SK-N-SH treated with all-trans-retinoic acid at 6 μM for 48 hours (cell line): Measurements from ENCODE around the gene WNT7A.

Source experiments
- ATAC-seq: fragments of 200-7000 bp; cut with Tn5 transposase; 3 replicates; pipeline ENCODE4 v1.9.1; 2020; ENCODE audit warnings: mild to moderate bottlenecking, moderate library complexity
- ARNTL ChIP-seq: fragments of 450-650 bp; formaldehyde crosslinking; IDR thresholded peaks from 2 replicates; pipeline ENCODE4 v1.5.0; 2020; ENCODE audit warnings: low read depth, mild to moderate bottlenecking, moderate library complexity, borderline replicate concordance
- BACH2 ChIP-seq: fragments of 250-450 bp; sonication (Bioruptor Pico); IDR thresholded peaks from 2 replicates; pipeline ENCODE4 v1.9.0; 2021; ENCODE audit warnings: mild to moderate bottlenecking, borderline replicate concordance
- CREB5 ChIP-seq: fragments of 250-450 bp; sonication (Bioruptor Pico); IDR thresholded peaks from 2 replicates; pipeline ENCODE4 v1.5.1; 2020; ENCODE audit warnings: low read depth, mild to moderate bottlenecking, moderate library complexity
- CSDC2 ChIP-seq: fragments of 250-450 bp; sonication (Bioruptor Pico); IDR thresholded peaks from 2 replicates; pipeline ENCODE4 v1.5.0; 2020; ENCODE audit warnings: mild to moderate bottlenecking, moderate library complexity
- CSRNP3 ChIP-seq: fragments of 250-450 bp; sonication (Bioruptor Pico); IDR thresholded peaks from 2 replicates; pipeline ENCODE4 v1.5.1; 2021; ENCODE audit warnings: mild to moderate bottlenecking, moderate library complexity
- ESRRG ChIP-seq: fragments of 250-450 bp; sonication (Bioruptor Pico); IDR thresholded peaks from 2 replicates; pipeline ENCODE4 v1.6.1; 2021; ENCODE audit warnings: mild to moderate bottlenecking
- ISL1 ChIP-seq: fragments of 250-450 bp; sonication (Bioruptor Pico); IDR thresholded peaks from 2 replicates; pipeline ENCODE4 v2.1.2; 2022; ENCODE audit warnings: mild to moderate bottlenecking, moderate library complexity
- OSR1 ChIP-seq: fragments of 250-450 bp; sonication (Bioruptor Pico); IDR thresholded peaks from 2 replicates; pipeline ENCODE4 v1.8.0; 2022; ENCODE audit warnings: moderate library complexity, mild to moderate bottlenecking, inconsistent platforms
- PATZ1 ChIP-seq: fragments of 250-450 bp; sonication (Bioruptor Pico); IDR thresholded peaks from 2 replicates; pipeline ENCODE4 v1.8.0; 2020; ENCODE audit warnings: mild to moderate bottlenecking, moderate library complexity, borderline replicate concordance
- PPARA ChIP-seq: fragments of 250-450 bp; sonication (Bioruptor Pico); IDR thresholded peaks from 2 replicates; pipeline ENCODE4 v1.5.0; 2020; ENCODE audit warnings: mild to moderate bottlenecking, borderline replicate concordance
- RARB ChIP-seq: fragments of 250-450 bp; sonication (Bioruptor Pico); IDR thresholded peaks from 2 replicates; pipeline ENCODE4 v1.8.0; 2021; ENCODE audit warnings: mild to moderate bottlenecking, moderate library complexity
- SNAI2 ChIP-seq: fragments of 250-450 bp; sonication (Bioruptor Pico); IDR thresholded peaks from 2 replicates; pipeline ENCODE4 v1.5.0; 2020; ENCODE audit warnings: mild to moderate bottlenecking, moderate library complexity
- TOX ChIP-seq: fragments of 250-450 bp; sonication (Bioruptor Pico); IDR thresholded peaks from 2 replicates; pipeline ENCODE4 v1.8.0; 2021; ENCODE audit warnings: mild to moderate bottlenecking, moderate library complexity, borderline replicate concordance
- ZC3H10 ChIP-seq: fragments of 250-450 bp; sonication (Bioruptor Pico); IDR thresholded peaks from 2 replicates; pipeline ENCODE4 v1.5.1; 2021; ENCODE audit warnings: mild to moderate bottlenecking, moderate library complexity
- ZFP3 ChIP-seq: fragments of 250-450 bp; sonication (Bioruptor Pico); IDR thresholded peaks from 2 replicates; pipeline ENCODE4 v1.5.0; 2020; ENCODE audit warnings: mild to moderate bottlenecking, moderate library complexity
- ZFP30 ChIP-seq: fragments of 450-650 bp; formaldehyde crosslinking; IDR thresholded peaks from 2 replicates; pipeline ENCODE4 v1.5.0; 2022; ENCODE audit warnings: mild to moderate bottlenecking, moderate library complexity
- ZNF565 ChIP-seq: fragments of 450-650 bp; formaldehyde crosslinking; conservative IDR thresholded peaks from 2 replicates; pipeline ENCODE4 v1.5.0; 2020; ENCODE audit warnings: low read depth, mild to moderate bottlenecking, moderate library complexity
- ZNF8 ChIP-seq: fragments of 450-650 bp; formaldehyde crosslinking; IDR thresholded peaks from 2 replicates; pipeline ENCODE4 v1.5.0; 2020; ENCODE audit warnings: mild to moderate bottlenecking, moderate library complexity
- TF ChIP-seq, protein P1 (sequence below): fragments of 250-450 bp; sonication (Bioruptor Pico); IDR thresholded peaks from 2 replicates; pipeline ENCODE4 v1.8.0; 2021; ENCODE audit warnings: low read depth, mild to moderate bottlenecking, moderate library complexity, borderline replicate concordance

Gene WNT7A

DNA sequence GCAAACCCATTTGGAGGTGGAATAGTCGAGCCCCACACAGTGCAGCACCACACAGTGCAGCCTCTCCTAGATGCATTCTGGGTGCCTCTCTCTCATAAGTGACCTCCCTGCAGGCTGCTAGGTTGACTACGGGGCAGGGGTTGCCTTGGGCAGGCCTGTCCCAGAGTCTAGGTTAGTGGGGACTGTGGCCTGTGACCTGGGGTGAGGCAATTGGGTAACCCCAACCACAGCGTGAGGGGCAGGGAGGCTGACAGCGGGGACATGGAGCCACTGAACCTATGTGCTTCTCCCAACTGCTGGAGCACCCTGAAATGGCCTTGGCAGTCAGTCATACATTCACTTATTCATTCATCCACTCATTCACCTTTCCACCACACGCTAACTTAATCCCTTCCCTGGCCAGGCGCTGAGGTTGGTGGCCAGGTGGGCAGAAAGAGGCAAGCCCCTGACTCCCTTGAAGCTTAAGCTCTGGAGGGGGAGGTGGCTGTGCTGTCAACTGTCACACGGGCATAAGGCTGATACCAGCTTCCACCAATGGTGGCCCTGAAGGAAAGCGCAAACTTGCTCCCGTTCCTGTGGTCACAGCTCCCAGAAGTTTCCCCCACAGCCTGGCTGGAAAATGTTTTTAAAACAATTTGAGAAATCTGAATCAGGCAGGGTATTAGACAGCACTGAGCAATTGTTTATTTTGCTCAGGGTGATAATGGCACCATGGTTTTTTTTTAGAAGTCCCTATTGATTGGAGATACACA is 46.2 kb downstream of the WNT7A start:
- no peak for ATAC-seq
- TF ChIP-seq ZNF565 (CRISPR knock-in tag), result no peak
- TF ChIP-seq ZNF8 (CRISPR knock-in tag), result no peak
- no peak for TF ChIP-seq ZFP30 (CRISPR knock-in tag)
- TF ChIP-seq ZC3H10 (CRISPR knock-in tag), result no peak
- TF ChIP-seq ESRRG (CRISPR knock-in tag), result no peak
- TF ChIP-seq RARB (CRISPR knock-in tag), result no peak
- no peak for TF ChIP-seq CREB5 (CRISPR knock-in tag)
- no peak for TF ChIP-seq OSR1 (CRISPR knock-in tag)
- TF ChIP-seq TOX, result no peak
- no peak for TF ChIP-seq ZFP3 (CRISPR knock-in tag)
- no peak for TF ChIP-seq ARNTL (CRISPR knock-in tag)
- TF ChIP-seq, protein P1, sequence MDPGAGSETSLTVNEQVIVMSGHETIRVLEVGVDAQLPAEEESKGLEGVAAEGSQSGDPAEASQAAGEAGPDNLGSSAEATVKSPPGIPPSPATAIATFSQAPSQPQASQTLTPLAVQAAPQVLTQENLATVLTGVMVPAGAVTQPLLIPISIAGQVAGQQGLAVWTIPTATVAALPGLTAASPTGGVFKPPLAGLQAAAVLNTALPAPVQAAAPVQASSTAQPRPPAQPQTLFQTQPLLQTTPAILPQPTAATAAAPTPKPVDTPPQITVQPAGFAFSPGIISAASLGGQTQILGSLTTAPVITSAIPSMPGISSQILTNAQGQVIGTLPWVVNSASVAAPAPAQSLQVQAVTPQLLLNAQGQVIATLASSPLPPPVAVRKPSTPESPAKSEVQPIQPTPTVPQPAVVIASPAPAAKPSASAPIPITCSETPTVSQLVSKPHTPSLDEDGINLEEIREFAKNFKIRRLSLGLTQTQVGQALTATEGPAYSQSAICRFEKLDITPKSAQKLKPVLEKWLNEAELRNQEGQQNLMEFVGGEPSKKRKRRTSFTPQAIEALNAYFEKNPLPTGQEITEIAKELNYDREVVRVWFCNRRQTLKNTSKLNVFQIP, result no peak
- no peak for TF ChIP-seq BACH2 (CRISPR knock-in tag)
- TF ChIP-seq CSRNP3 (CRISPR knock-in tag), result no peak
- TF ChIP-seq, all 23 proteins: peak for 0

DNA sequence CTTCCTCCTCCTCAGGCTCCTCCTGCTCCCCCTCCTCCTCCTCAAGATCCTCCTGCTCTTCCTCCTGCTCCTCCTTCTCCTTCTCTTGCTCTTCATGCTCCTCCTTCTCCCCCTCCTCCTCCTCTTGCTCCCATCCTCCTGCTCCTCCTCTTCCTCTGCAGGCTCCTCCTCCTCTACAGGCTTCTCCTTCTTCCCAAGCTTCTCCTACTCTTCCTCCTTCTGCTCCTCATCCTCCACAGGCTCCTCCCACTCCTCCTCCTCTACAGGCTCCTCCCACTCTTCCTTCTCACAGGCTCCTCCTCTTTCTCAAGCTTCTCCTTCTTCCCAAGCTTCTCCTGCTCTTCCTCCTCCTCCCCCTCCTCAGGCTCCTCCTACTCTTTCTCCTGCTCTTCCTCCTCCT is 47.7 kb downstream of the WNT7A start:
- TF ChIP-seq PPARA (CRISPR knock-in tag), result no peak
- TF ChIP-seq PATZ1 (CRISPR knock-in tag), result no peak
- TF ChIP-seq OSR1 (CRISPR knock-in tag), result no peak
- TF ChIP-seq BACH2 (CRISPR knock-in tag), result no peak
- no peak for TF ChIP-seq RARB (CRISPR knock-in tag)
- no peak for TF ChIP-seq ZNF565 (CRISPR knock-in tag)
- no peak for TF ChIP-seq ZFP30 (CRISPR knock-in tag)
- TF ChIP-seq ISL1, result no peak
- TF ChIP-seq ZFP3 (CRISPR knock-in tag), result no peak
- no peak for TF ChIP-seq ZC3H10 (CRISPR knock-in tag)
- no peak for TF ChIP-seq SNAI2
- TF ChIP-seq CSDC2 (CRISPR knock-in tag), result no peak
- no peak for TF ChIP-seq ARNTL (CRISPR knock-in tag)
- TF ChIP-seq TOX, result no peak
- TF ChIP-seq, protein P1, result no peak
- no peak for TF ChIP-seq CREB5 (CRISPR knock-in tag)
- no peak for TF ChIP-seq CSRNP3 (CRISPR knock-in tag)
- ATAC-seq, result no peak
